HL-60 (cell line): ENCODE measurements around the gene WSCD1.

Source experiments
- DNase-seq, 2 experiments: peaks; one replicate each; pipeline ENCODE4 v3.0.0-alpha.2; 2010 to 2020; ENCODE audit warnings: low read depth in 1 of 2, low spot score in 1 of 2
- H3K27ac ChIP-seq: fragments of 250-450 bp; sonication (Bioruptor Pico); replicated peaks from 2 replicates; pipeline ENCODE4 v1.5.1; 2020; ENCODE audit warnings: mild to moderate bottlenecking, moderate library complexity
- H3K27me3 ChIP-seq: fragments of 250-450 bp; sonication (Bioruptor Pico); 2 replicates; pipeline ENCODE4 v1.5.1; 2021; ENCODE audit warnings: mild to moderate bottlenecking, moderate library complexity; ENCODE audit not compliant: insufficient read depth, poor library complexity, severe bottlenecking
- H3K4me3 ChIP-seq: replicated peaks from 2 replicates; pipeline ENCODE4 v1.5.1; 2011; ENCODE audit warnings: mild to moderate bottlenecking, control low read depth, low read length; ENCODE audit not compliant: insufficient read depth
- GABPA ChIP-seq: IDR thresholded peaks from 2 replicates; pipeline ENCODE4 v1.6.1; 2012; ENCODE audit warnings: low read depth
- POLR2AphosphoS5 ChIP-seq: IDR thresholded peaks from 2 replicates; pipeline ENCODE4 v1.6.1; 2012; ENCODE audit warnings: low read depth
- SPI1 ChIP-seq: IDR thresholded peaks from 2 replicates; pipeline ENCODE4 v1.6.1; 2012; ENCODE audit warnings: low read depth, mild to moderate bottlenecking, borderline replicate concordance
- TF ChIP-seq, protein P1 (sequence below): IDR thresholded peaks from one replicate; pipeline ENCODE4 v1.5.1; 2011; ENCODE audit warnings: low read length, control low read depth, inconsistent platforms; ENCODE audit not compliant: insufficient read depth
- TF ChIP-seq, protein P2 (sequence below): IDR thresholded peaks from 2 replicates; pipeline ENCODE4 v1.6.1; 2012; ENCODE audit warnings: low read depth; ENCODE audit not compliant: insufficient replicate concordance

WSCD1 gene

DNA sequence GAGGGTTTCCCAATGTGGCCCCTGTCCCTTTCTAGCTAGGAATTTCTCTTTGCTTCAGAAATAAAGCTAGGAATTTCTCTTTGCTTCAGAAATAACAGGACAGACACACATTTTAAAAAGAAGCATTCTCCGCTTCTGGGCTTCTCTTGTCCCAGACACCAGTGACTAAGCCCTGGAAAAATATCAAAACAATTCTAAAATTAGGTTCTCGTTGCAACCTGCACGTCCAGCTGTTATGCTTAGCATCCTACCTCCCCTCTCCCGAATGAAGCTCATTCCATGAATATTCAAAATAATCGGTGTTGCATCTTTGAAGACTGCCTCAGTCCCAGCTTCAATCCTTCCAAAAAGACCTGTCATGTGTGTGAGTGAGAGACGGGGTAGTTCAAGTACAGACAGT lies 45.6 kb upstream of the WSCD1 start:
- no peak overlapping the region for H3K4me3 ChIP-seq
- TF ChIP-seq GABPA (no peak), POLR2AphosphoS5 (no peak), SPI1 (no peak)
- TF ChIP-seq, protein P1, sequence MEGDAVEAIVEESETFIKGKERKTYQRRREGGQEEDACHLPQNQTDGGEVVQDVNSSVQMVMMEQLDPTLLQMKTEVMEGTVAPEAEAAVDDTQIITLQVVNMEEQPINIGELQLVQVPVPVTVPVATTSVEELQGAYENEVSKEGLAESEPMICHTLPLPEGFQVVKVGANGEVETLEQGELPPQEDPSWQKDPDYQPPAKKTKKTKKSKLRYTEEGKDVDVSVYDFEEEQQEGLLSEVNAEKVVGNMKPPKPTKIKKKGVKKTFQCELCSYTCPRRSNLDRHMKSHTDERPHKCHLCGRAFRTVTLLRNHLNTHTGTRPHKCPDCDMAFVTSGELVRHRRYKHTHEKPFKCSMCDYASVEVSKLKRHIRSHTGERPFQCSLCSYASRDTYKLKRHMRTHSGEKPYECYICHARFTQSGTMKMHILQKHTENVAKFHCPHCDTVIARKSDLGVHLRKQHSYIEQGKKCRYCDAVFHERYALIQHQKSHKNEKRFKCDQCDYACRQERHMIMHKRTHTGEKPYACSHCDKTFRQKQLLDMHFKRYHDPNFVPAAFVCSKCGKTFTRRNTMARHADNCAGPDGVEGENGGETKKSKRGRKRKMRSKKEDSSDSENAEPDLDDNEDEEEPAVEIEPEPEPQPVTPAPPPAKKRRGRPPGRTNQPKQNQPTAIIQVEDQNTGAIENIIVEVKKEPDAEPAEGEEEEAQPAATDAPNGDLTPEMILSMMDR: no peak
- TF ChIP-seq, protein P2, sequence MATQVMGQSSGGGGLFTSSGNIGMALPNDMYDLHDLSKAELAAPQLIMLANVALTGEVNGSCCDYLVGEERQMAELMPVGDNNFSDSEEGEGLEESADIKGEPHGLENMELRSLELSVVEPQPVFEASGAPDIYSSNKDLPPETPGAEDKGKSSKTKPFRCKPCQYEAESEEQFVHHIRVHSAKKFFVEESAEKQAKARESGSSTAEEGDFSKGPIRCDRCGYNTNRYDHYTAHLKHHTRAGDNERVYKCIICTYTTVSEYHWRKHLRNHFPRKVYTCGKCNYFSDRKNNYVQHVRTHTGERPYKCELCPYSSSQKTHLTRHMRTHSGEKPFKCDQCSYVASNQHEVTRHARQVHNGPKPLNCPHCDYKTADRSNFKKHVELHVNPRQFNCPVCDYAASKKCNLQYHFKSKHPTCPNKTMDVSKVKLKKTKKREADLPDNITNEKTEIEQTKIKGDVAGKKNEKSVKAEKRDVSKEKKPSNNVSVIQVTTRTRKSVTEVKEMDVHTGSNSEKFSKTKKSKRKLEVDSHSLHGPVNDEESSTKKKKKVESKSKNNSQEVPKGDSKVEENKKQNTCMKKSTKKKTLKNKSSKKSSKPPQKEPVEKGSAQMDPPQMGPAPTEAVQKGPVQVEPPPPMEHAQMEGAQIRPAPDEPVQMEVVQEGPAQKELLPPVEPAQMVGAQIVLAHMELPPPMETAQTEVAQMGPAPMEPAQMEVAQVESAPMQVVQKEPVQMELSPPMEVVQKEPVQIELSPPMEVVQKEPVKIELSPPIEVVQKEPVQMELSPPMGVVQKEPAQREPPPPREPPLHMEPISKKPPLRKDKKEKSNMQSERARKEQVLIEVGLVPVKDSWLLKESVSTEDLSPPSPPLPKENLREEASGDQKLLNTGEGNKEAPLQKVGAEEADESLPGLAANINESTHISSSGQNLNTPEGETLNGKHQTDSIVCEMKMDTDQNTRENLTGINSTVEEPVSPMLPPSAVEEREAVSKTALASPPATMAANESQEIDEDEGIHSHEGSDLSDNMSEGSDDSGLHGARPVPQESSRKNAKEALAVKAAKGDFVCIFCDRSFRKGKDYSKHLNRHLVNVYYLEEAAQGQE: no peak
- H3K27ac ChIP-seq: no peak overlapping the region
- H3K27me3 ChIP-seq: no peaks in the 10 kb centered on the region
- DNase-seq: no peak

DNA sequence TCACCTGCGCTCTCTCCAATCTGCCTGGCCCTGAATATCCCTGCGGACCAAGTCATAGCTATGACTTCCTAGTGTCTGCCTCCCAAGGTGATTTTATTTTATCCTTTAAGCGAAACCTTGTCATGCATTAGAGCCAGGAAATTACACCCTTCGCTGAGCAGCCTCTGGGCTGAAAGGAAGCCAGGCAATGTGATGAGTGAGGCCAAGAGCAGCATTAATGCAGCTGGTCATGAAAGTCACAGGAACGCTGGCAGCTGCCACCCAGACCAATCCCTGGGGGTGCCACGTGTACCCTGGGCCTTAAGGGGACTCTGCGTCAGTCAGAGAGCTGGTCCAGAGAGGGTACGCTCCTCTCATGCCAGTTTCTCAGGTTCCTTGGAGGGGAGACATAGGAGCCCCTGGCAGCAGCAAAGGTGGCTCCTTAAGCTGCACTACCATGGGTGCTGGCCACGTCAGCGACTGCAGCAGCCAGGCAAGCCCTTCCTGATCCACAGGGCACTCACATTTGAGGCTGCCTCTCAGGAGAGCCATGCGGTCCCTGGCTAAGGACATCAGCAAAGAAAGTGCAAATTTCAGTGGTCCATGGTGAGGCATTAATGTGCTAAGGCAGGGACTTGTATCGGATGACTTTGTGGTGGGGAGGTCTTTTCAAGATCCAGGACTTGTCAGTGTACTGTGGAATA lies 42.7 kb upstream of the WSCD1 start:
- Histone ChIP-seq H3K27me3 (no peaks in the 10 kb centered on the region), H3K27ac (no peak overlapping the region), H3K4me3 (no peak overlapping the region)
- DNase-seq: no peak
- TF ChIP-seq, protein P1: no peak
- TF ChIP-seq, protein P2: no peak
- TF ChIP-seq POLR2AphosphoS5: no peak
- no peak for TF ChIP-seq SPI1
- no peak for TF ChIP-seq GABPA

DNA sequence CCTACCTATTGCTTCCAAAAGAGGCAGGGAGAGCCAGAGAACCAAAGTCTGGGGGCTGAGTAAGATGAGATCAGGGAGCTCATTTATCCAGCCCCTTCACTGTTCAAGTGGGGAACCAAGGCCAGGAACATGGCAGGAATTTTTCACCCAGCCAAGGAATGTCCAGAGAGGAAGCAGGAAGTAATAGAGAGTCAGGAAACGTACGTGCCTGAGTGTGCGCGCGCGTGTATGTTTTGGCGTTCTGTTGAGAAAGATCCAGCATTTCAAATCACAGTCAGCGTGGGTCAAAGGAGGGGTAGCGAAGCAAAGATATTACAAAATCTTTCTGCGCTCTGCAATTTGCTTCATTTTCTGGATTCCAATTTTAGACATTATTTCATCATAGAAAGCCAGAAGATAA lies 41.9 kb upstream of the WSCD1 start:
- no peak overlapping the region for H3K27ac ChIP-seq
- no peak overlapping the region for H3K4me3 ChIP-seq
- no peak for DNase-seq
- TF ChIP-seq, protein P1: no peak
- TF ChIP-seq, protein P2: no peak
- TF ChIP-seq GABPA: no peak
- no peak for TF ChIP-seq POLR2AphosphoS5
- no peak for TF ChIP-seq SPI1
- no peaks in the 10 kb centered on the region for H3K27me3 ChIP-seq
